GM18517 (cell line): ENCODE measurements around the gene TCIRG1.

Experiments
- ATAC-seq: cut with Tn5 transposase; IDR thresholded peaks from one replicate; pipeline ENCODE4 v1.9.1; 2021; ENCODE audit warnings: mild to moderate bottlenecking, moderate library complexity; ENCODE audit not compliant: unreplicated experiment

TCIRG1 gene

GRCh38 chr11:68036141-68036716 lies 2.6 kb upstream of the TCIRG1 start:
- ATAC-seq, result no peak

- no peak for ATAC-seq
Measured at GRCh38 chr11:68036717-68037239, 2.0 kb upstream of the TCIRG1 start.

- ATAC-seq, result no peak
Measured at GRCh38 chr11:68037411-68038225, 1.2 kb upstream of the TCIRG1 start.

GRCh38 chr11:68038226-68038717 lies 553 bp upstream of the TCIRG1 start:
- ATAC-seq, result no peak

GRCh38 chr11:68039526-68040086 lies 781 bp downstream of the TCIRG1 start:
- ATAC-seq, result no peak

- ATAC-seq, result peak; percentile 47
Measured at GRCh38 chr11:68040101-68040956, 1.5 kb downstream of the TCIRG1 start.

GRCh38 chr11:68040957-68041591 lies 2.2 kb downstream of the TCIRG1 start:
- no peak for ATAC-seq

- ATAC-seq, result no peak
Measured at GRCh38 chr11:68041617-68042218, 2.9 kb downstream of the TCIRG1 start.

- ATAC-seq, result no peak
Measured at GRCh38 chr11:68042219-68043028, 3.6 kb downstream of the TCIRG1 start.

GRCh38 chr11:68043029-68043348 lies 4.2 kb downstream of the TCIRG1 start:
- ATAC-seq, result no peak

GRCh38 chr11:68043349-68044144 lies 4.7 kb downstream of the TCIRG1 start:
- ATAC-seq, result no peak

GRCh38 chr11:68044145-68044813 lies 5.5 kb downstream of the TCIRG1 start:
- no peak for ATAC-seq

GRCh38 chr11:68044898-68045351 lies 6.1 kb downstream of the TCIRG1 start:
- ATAC-seq, result no peak

- no peak for ATAC-seq
Measured at GRCh38 chr11:68047437-68048290, 8.8 kb downstream of the TCIRG1 start.

GRCh38 chr11:68048681-68049508 lies 10.1 kb downstream of the TCIRG1 start:
- ATAC-seq, result no peak
